ENCODE results near the gene METRNL.
A peak's percentile ranks its signal among the peaks of the same experiment; 100 is the strongest.

Gene METRNL

GRCh38 chr17:83067718-83068261, 11.6 kb upstream of the METRNL start:
- no peak for DNase-seq

- DNase-seq = no peak
Observed at GRCh38 chr17:83068641-83069570, 10.5 kb upstream of the METRNL start.

GRCh38 chr17:83069571-83069906, 9.9 kb upstream of the METRNL start:
- DNase-seq = no peak

GRCh38 chr17:83069931-83070742, 9.3 kb upstream of the METRNL start:
- no peak for DNase-seq

- DNase-seq = no peak
Observed at GRCh38 chr17:83070800-83071341, 8.5 kb upstream of the METRNL start.

- no peak for DNase-seq
Observed at GRCh38 chr17:83071365-83071764, 8.0 kb upstream of the METRNL start.

GRCh38 chr17:83071966-83072562, 7.3 kb upstream of the METRNL start:
- DNase-seq = no peak

GRCh38 chr17:83072600-83073358, 6.6 kb upstream of the METRNL start:
- no peak for DNase-seq

GRCh38 chr17:83073389-83074063, 5.9 kb upstream of the METRNL start:
- no peak for DNase-seq

- no peak for DNase-seq
Observed at GRCh38 chr17:83074486-83075223, 4.8 kb upstream of the METRNL start.

- peak; percentile 35 for DNase-seq
Observed at GRCh38 chr17:83075270-83075880, 4.0 kb upstream of the METRNL start.

- no peak for DNase-seq
Observed at GRCh38 chr17:83076938-83077337, 2.5 kb upstream of the METRNL start.

GRCh38 chr17:83077411-83077810, 2.0 kb upstream of the METRNL start:
- no peak for DNase-seq

GRCh38 chr17:83077939-83078338, 1.5 kb upstream of the METRNL start:
- no peak for DNase-seq

GRCh38 chr17:83078378-83079351, 744 bp upstream of the METRNL start:
- no peak for DNase-seq

- no peak for DNase-seq
Observed at GRCh38 chr17:83079766-83080578, 563 bp downstream of the METRNL start.

GRCh38 chr17:83080579-83080857, 1.1 kb downstream of the METRNL start:
- DNase-seq = no peak

GRCh38 chr17:83080858-83081683, 1.7 kb downstream of the METRNL start:
- DNase-seq = no peak

Measured in NCI-H1436 (cell line).